ENCODE data around the gene SPOPL. TPM values are rescaled to one million over a fixed set of nuclear protein-coding genes. Genes with fewer than 3 reads are reported as not detected.
A peak's percentile ranks its signal among the peaks of the same experiment; 100 is the strongest.

Gene SPOPL
- polyA plus RNA-seq, 3 donors from 2014 or later = 2.4 to 3.3 (median 2.6) TPM

- H3K4me1 Mint-ChIP-seq = peaks cover 37 to 43% of the 10 kb centered on the region in 2 donors
- H3K27me3 Mint-ChIP-seq (ENCODE audit: low read depth in 3 of 3) = peaks cover 4 to 7% (median 6%) of the 10 kb centered on the region in 3 donors
- peak overlapping the region; percentile 88 to 100 (median 91) for H3K4me3 Mint-ChIP-seq
- peak overlapping the region; percentile 39 to 89 (median 74) for H3K27ac Mint-ChIP-seq
- no peaks in the 10 kb centered on the region for H3K36me3 Mint-ChIP-seq
- no peak for DNase-seq
- no peaks in the 10 kb centered on the region for H3K9me3 Mint-ChIP-seq
Measured at GRCh38 chr2:138500592-138501424, 762 bp upstream of the SPOPL start.

- peak in 1 of 3 donors; percentile 2 for DNase-seq
- Mint-ChIP-seq H3K4me1 (peaks cover 48 to 59% of the 10 kb centered on the region in 2 donors), H3K4me3 (peak overlapping the region; percentile 94 to 100 (median 96)), H3K27me3 (ENCODE audit: low read depth in 3 of 3) (peaks cover 4 to 7% (median 6%) of the 10 kb centered on the region in 3 donors), H3K36me3 (no peaks in the 10 kb centered on the region), H3K9me3 (no peaks in the 10 kb centered on the region), H3K27ac (peak overlapping the region; percentile 86 to 97 (median 93))
Measured at GRCh38 chr2:138502255-138503086, 901 bp downstream of the SPOPL start.

DNA sequence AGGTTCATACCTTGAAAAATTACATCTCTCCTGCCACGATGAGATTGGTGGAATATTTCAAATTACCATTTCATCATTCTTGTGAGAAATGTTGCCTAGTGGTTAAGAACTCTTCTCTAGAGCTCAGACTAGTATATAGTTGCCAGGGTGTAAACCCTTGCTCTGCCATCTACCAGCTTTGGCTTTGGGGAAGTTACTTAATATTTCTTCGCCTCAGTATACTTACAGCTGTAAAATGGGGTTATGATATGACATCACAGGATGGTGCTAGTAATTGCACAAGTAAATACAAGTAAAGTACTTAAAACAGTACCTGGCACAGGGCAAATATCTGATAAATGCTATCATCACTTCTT, 1.5 kb downstream of the SPOPL start:
- H3K4me1 Mint-ChIP-seq = peaks cover 48 to 60% of the 10 kb centered on the region in 2 donors
- peaks cover 4 to 7% (median 6%) of the 10 kb centered on the region in 3 donors for H3K27me3 Mint-ChIP-seq (ENCODE audit: low read depth in 3 of 3)
- DNase-seq = peak; percentile 7 to 23 (median 7)
- no peaks in the 10 kb centered on the region for H3K9me3 Mint-ChIP-seq
- H3K4me3 Mint-ChIP-seq = peak overlapping the region; percentile 94 to 100 (median 96)
- no peaks in the 10 kb centered on the region for H3K36me3 Mint-ChIP-seq
- peak overlapping the region; percentile 86 to 97 (median 93) for H3K27ac Mint-ChIP-seq

- DNase-seq = no peak
- H3K9me3 Mint-ChIP-seq = no peaks in the 10 kb centered on the region
- peak overlapping the region; percentile 94 to 100 (median 96) for H3K4me3 Mint-ChIP-seq
- peaks cover 4 to 7% (median 6%) of the 10 kb centered on the region in 3 donors for H3K27me3 Mint-ChIP-seq (ENCODE audit: low read depth in 3 of 3)
- H3K4me1 Mint-ChIP-seq = peaks cover 48 to 62% of the 10 kb centered on the region in 2 donors
- peak overlapping the region; percentile 17 to 97 (median 90) for H3K27ac Mint-ChIP-seq
- no peaks in the 10 kb centered on the region for H3K36me3 Mint-ChIP-seq
Measured at GRCh38 chr2:138503652-138504051, 2.1 kb downstream of the SPOPL start.

- peak overlapping the region; percentile 94 to 100 (median 96) for H3K4me3 Mint-ChIP-seq
- peaks cover 4 to 7% (median 6%) of the 10 kb centered on the region in 3 donors for H3K27me3 Mint-ChIP-seq (ENCODE audit: low read depth in 3 of 3)
- H3K36me3 Mint-ChIP-seq = no peaks in the 10 kb centered on the region
- no peaks in the 10 kb centered on the region for H3K9me3 Mint-ChIP-seq
- peak overlapping the region in 5 of 6 donors; percentile 26 to 93 (median 86) for H3K27ac Mint-ChIP-seq
- no peak for DNase-seq
- H3K4me1 Mint-ChIP-seq = peaks cover 48 to 66% of the 10 kb centered on the region in 2 donors
Measured at GRCh38 chr2:138504092-138504491, 2.5 kb downstream of the SPOPL start.

DNA sequence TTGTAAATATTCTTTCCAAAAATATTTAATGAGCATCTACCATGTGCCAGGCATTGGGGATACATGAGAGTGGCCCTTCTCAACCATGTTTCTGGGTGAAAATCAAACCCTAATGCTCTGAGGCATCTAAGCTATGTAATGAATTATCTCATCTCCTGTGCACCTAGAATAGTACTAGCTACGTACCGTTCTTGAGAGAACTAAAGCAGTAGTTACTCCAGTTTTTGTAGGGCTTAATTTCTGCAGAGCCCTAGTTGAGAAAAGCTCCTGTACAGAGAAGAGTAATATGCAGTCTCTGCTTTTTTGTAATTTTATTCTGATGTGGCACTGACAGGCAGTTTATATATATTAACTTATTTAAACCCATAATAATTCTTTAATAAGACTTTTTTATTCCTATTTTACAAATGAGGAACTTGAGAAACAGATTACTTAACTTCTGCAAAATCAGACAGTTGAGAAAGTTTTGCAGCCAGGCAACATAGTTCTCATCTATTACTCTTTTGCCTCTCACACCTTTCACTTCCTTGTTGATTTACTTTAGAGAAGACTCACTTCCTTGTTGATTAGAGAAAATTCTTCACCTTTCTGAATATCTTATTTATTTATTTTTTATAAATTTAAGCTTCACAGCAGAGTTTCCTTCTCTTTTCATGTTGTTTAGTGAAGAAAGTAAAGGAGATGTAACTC, 3.1 kb downstream of the SPOPL start:
- no peak for DNase-seq
- H3K4me3 Mint-ChIP-seq = peak overlapping the region; percentile 94 to 100 (median 96)
- H3K27me3 Mint-ChIP-seq (ENCODE audit: low read depth in 3 of 3) = peaks cover 4 to 7% (median 6%) of the 10 kb centered on the region in 3 donors
- peaks cover 0 to 3% (median 3%) of the 10 kb centered on the region in 3 donors for H3K36me3 Mint-ChIP-seq
- H3K27ac Mint-ChIP-seq = peak overlapping the region; percentile 20 to 93 (median 60)
- H3K4me1 Mint-ChIP-seq = peaks cover 50 to 70% of the 10 kb centered on the region in 2 donors
- H3K9me3 Mint-ChIP-seq = no peaks in the 10 kb centered on the region

GRCh38 chr2:138507267-138507666, 5.7 kb downstream of the SPOPL start:
- peaks cover 51 to 78% of the 10 kb centered on the region in 2 donors for H3K4me1 Mint-ChIP-seq
- no peak overlapping the region for H3K4me3 Mint-ChIP-seq
- no peaks in the 10 kb centered on the region for H3K9me3 Mint-ChIP-seq
- DNase-seq = no peak
- H3K27ac Mint-ChIP-seq = no peak overlapping the region
- H3K36me3 Mint-ChIP-seq = peaks cover 0 to 6% (median 6%) of the 10 kb centered on the region in 3 donors
- peaks cover 1 to 5% (median 4%) of the 10 kb centered on the region in 3 donors for H3K27me3 Mint-ChIP-seq (ENCODE audit: low read depth in 3 of 3)

DNA sequence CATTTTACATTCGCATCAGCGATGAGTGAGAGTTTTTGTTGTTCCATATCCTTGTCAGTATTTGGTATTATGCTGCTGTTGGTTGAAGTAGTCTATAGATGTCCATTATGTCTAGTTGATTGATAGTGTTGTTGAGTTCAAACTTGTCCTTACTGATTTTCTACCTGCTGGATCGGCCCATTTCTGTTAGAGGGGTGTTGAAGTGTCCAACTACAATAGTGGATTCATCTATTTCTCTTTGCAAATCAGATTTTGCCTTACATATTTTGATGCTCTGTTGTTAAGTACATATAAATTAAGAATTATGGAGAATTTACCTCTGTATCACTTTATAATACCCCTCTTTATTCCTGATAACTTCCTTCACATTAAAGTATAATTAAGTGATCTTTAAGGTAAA, 8.7 kb downstream of the SPOPL start:
- Mint-ChIP-seq H3K36me3 (peaks cover 4 to 10% (median 10%) of the 10 kb centered on the region in 3 donors), H3K27ac (no peak overlapping the region), H3K4me1 (peaks cover 41 to 73% of the 10 kb centered on the region in 2 donors), H3K9me3 (no peaks in the 10 kb centered on the region), H3K27me3 (ENCODE audit: low read depth in 3 of 3) (no peaks in the 10 kb centered on the region), H3K4me3 (no peak overlapping the region)
- no peak for DNase-seq

DNA sequence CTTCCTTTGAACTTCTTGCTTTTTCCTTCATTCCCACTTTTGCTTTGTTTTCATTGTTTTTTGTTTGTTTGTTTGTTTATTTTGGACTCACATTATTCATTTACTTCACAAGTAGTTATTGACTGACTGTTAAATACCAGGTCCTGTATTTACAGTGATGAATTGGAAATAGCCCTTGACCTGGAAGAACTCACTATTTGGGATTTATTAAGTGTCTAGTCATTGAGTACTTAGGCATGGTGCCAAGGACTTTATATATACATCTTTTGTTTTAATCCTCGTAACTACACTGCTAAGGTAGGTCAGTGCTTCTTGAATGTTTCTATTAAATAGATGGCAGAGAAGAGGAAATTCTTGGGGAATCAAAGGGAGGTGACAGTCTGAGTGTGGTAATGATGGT, 11.1 kb downstream of the SPOPL start:
- no peak for DNase-seq
- H3K4me1 Mint-ChIP-seq = peaks cover 49 to 72% of the 10 kb centered on the region in 2 donors
- no peak overlapping the region for H3K4me3 Mint-ChIP-seq
- H3K9me3 Mint-ChIP-seq = no peaks in the 10 kb centered on the region
- peaks cover 4 to 10% (median 10%) of the 10 kb centered on the region in 3 donors for H3K36me3 Mint-ChIP-seq
- no peaks in the 10 kb centered on the region for H3K27me3 Mint-ChIP-seq (ENCODE audit: low read depth in 3 of 3)
- H3K27ac Mint-ChIP-seq = no peak overlapping the region

- H3K27me3 Mint-ChIP-seq (ENCODE audit: low read depth in 3 of 3) = no peaks in the 10 kb centered on the region
- DNase-seq = no peak
- H3K27ac Mint-ChIP-seq = no peak overlapping the region
- no peak overlapping the region for H3K4me3 Mint-ChIP-seq
- H3K36me3 Mint-ChIP-seq = peaks cover 4 to 10% (median 10%) of the 10 kb centered on the region in 3 donors
- H3K9me3 Mint-ChIP-seq = no peaks in the 10 kb centered on the region
- peaks cover 54 to 78% of the 10 kb centered on the region in 2 donors for H3K4me1 Mint-ChIP-seq
Measured at GRCh38 chr2:138514173-138514572, 12.6 kb downstream of the SPOPL start.

GRCh38 chr2:138515092-138515491, 13.5 kb downstream of the SPOPL start:
- Mint-ChIP-seq H3K36me3 (peaks cover 4% of the 10 kb centered on the region in 3 donors), H3K4me3 (peak overlapping the region in 1 of 5 donors; percentile 8), H3K9me3 (no peaks in the 10 kb centered on the region), H3K4me1 (peaks cover 51 to 79% of the 10 kb centered on the region in 2 donors), H3K27me3 (ENCODE audit: low read depth in 3 of 3) (peaks cover 0 to 2% (median 0%) of the 10 kb centered on the region in 3 donors), H3K27ac (no peak overlapping the region)
- no peak for DNase-seq

DNA sequence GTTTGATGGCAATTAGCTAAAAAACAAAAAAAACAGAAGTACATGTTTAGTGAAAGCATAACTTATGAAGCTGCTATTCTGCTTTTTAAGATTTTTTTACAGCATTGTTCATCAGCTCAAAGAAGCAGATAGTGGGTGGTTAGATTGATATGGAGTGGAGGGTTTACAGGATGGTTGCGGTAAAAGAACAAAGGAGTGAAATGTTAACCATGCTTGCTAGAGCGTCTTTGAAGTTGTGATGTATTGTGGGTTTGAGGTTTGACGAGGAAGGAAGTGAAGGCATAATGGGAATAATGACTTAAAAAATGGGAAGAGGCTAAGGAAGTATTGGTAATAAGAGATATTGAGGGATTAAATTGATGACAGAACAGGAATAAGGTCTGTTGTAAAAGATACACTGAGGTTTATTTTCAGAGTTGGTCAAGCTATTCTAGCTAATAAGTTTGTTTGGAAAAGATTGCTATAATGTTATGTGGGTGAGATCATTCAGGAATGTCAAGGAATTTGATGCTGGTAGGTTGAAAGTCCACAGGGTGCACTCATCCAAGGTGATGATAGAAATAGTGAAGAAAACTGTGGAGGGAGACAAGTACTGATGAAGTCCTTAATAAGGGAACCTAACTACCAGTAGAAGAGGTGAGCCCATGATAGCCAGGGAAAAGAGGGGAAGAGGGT, 14.6 kb downstream of the SPOPL start:
- peaks cover 53 to 83% of the 10 kb centered on the region in 2 donors for H3K4me1 Mint-ChIP-seq
- H3K27me3 Mint-ChIP-seq (ENCODE audit: low read depth in 3 of 3) = peaks cover 0 to 2% (median 0%) of the 10 kb centered on the region in 3 donors
- peak overlapping the region; percentile 3 to 51 (median 7) for H3K4me3 Mint-ChIP-seq
- H3K27ac Mint-ChIP-seq = peak overlapping the region in 1 of 6 donors; percentile 1
- peak in 1 of 3 donors; percentile 15 for DNase-seq
- H3K9me3 Mint-ChIP-seq = no peaks in the 10 kb centered on the region
- peaks cover 4% of the 10 kb centered on the region in 3 donors for H3K36me3 Mint-ChIP-seq

DNA sequence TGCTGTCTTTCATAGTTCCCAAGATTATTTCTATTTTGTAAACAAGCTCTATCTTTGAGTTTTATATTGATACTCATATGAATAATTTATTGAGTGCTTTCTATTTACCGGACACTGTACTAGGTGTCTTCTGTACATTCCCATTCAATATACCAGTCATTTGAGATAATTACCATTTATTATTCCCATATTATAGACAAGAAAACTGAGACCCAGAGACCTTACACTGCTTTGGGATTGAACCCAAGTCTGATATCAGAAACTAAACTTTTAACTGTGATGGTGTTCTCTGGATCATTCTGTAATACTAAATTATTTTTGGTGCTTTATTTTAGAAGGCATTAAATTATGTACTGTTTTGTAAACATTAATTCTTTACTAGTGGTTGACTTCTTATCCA, 17.3 kb downstream of the SPOPL start:
- Mint-ChIP-seq H3K27ac (no peak overlapping the region), H3K36me3 (peaks cover 0 to 3% (median 0%) of the 10 kb centered on the region in 3 donors), H3K27me3 (ENCODE audit: low read depth in 3 of 3) (peaks cover 0 to 2% (median 0%) of the 10 kb centered on the region in 3 donors), H3K4me1 (peaks cover 67 to 91% of the 10 kb centered on the region in 2 donors), H3K9me3 (no peaks in the 10 kb centered on the region), H3K4me3 (no peak overlapping the region)
- DNase-seq = no peak

All from immature natural killer cell (primary cell).